GM23248 (cell line): ENCODE measurements around the gene SSX2. TPM values are rescaled to one million over a fixed set of nuclear protein-coding genes. Genes with fewer than 3 reads are reported as not detected.
"Not testable (repeated sequence)": the region's sequence is repeated elsewhere in the genome, so short reads cannot be mapped to it uniquely, and the experiment has no call there.

Experiments used
- DNase-seq: peaks from one replicate; pipeline ENCODE4 v3.0.0-alpha.2; 2015
- H2AFZ ChIP-seq: fragments of 200-600 bp; sonication (generic); 2 replicates; pipeline ENCODE4 v1.6.1; 2016; ENCODE audit warnings: antibody characterized with exemption
- H3F3A ChIP-seq: fragments of 200-600 bp; sonication (generic); 2 replicates; pipeline ENCODE4 v1.6.1; 2016; ENCODE audit warnings: mild to moderate bottlenecking, antibody characterized with exemption, mixed run types; ENCODE audit not compliant: insufficient read depth
- H3K27ac ChIP-seq: fragments of 200-600 bp; sonication (generic); 2 replicates; pipeline ENCODE4 v1.5.1; 2016; ENCODE audit warnings: mild to moderate bottlenecking
- H3K27me3 ChIP-seq: fragments of 200-600 bp; sonication (generic); replicated peaks from 2 replicates; pipeline ENCODE4 v1.6.1; 2016; ENCODE audit warnings: mild to moderate bottlenecking; ENCODE audit not compliant: insufficient read depth
- H3K36me3 ChIP-seq: fragments of 200-600 bp; sonication (generic); 2 replicates; pipeline ENCODE4 v1.6.1; 2016; ENCODE audit warnings: low read depth, mild to moderate bottlenecking
- H3K4me1 ChIP-seq: fragments of 200-600 bp; sonication (generic); 2 replicates; pipeline ENCODE4 v1.6.1; 2016; ENCODE audit warnings: mild to moderate bottlenecking; ENCODE audit not compliant: insufficient read depth
- H3K4me2 ChIP-seq: fragments of 200-600 bp; sonication (generic); one replicate; pipeline ENCODE4 v1.6.1; 2016; ENCODE audit warnings: mild to moderate bottlenecking; ENCODE audit not compliant: unreplicated experiment
- H3K4me3 ChIP-seq: fragments of 200-600 bp; sonication (generic); 2 replicates; pipeline ENCODE4 v1.5.1; 2016; ENCODE audit warnings: mild to moderate bottlenecking
- H3K79me2 ChIP-seq: fragments of 200-600 bp; sonication (generic); 2 replicates; pipeline ENCODE4 v1.6.1; 2016; ENCODE audit warnings: mild to moderate bottlenecking; ENCODE audit not compliant: insufficient read depth
- H3K9ac ChIP-seq: fragments of 200-600 bp; sonication (generic); 2 replicates; pipeline ENCODE4 v1.6.1; 2016; ENCODE audit warnings: mild to moderate bottlenecking
- H3K9me2 ChIP-seq: fragments of 200-600 bp; sonication (generic); 2 replicates; pipeline ENCODE4 v1.6.1; 2016; ENCODE audit warnings: mixed run types, mild to moderate bottlenecking, moderate library complexity; ENCODE audit not compliant: insufficient read depth
- H3K9me3 ChIP-seq: fragments of 200-600 bp; sonication (generic); one replicate; pipeline ENCODE4 v1.6.1; 2017; ENCODE audit warnings: low read depth
- H4K20me1 ChIP-seq: fragments of 200-600 bp; sonication (generic); 2 replicates; pipeline ENCODE4 v1.6.0; 2016; ENCODE audit not compliant: insufficient read depth
- WGBS, 2 experiments: methylation state at CpG; one replicate each; pipeline ENCODE4 v1.1.6; 2015 to 2017; ENCODE audit warnings: low lambda C conversion rate in 2 of 2, low coverage in 1 of 2; ENCODE audit errors: missing lambda C conversion rate in 2 of 2; 5-methylcytosine and 5-hydroxymethylcytosine counted together
- in situ Hi-C: fragments of 300-500 bp; cut with MboI; formaldehyde crosslinking; loops from 2 replicates; pipeline ENCODE4 v1.15.0; 2020
- polyA plus RNA-seq: library from polyadenylated mRNA; unstranded; fragments of >200 nt; fragmentation: Nextera tagmentation; extraction: Ambion mirVana; gene quantifications from 2 replicates; pipeline ENCODE4 v1.2.1, GENCODE V29; 2016
- total RNA-seq: library from RNA; depleted of rRNA; stranded (reverse); fragments of >200 nt; shearing (Covaris generic); gene quantifications from 2 replicates; pipeline ENCODE4 v1.2.3, GENCODE V29; 2014; rRNA removed

SSX2 gene, protein sequence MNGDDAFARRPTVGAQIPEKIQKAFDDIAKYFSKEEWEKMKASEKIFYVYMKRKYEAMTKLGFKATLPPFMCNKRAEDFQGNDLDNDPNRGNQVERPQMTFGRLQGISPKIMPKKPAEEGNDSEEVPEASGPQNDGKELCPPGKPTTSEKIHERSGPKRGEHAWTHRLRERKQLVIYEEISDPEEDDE
- total RNA-seq (not detected in 2 replicates), polyA plus RNA-seq (not detected in 2 replicates)

DNA sequence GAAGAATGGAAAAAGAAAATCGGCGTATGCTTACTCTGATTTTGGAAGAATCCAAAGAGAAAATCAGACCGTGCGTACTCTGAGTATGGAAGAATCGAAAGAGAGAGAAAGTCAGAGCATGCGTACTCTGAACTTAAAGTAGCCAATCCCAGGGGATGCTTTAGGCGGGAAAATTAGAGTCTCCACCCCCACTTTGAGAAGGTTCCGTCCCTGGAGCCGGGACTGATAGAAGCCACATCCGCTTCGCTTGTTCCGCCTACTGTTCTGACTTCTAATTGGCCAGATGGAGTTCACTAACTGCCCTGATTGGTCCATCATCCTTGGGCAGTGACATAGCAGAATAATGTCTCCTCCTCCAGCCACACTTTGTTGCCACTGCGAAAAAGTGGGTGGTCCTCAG, at the start of gene SSX2:
SSX2 (minus strand) TSS at position 101 of the 400 bp plus-strand sequence. CDS start 1,429 bp downstream, outside the sequence.
- H3K4me3 ChIP-seq, H3K4me1 ChIP-seq, H4K20me1 ChIP-seq, H2AFZ ChIP-seq, H3K9me2 ChIP-seq, H3K4me2 ChIP-seq, in situ Hi-C loops, H3F3A ChIP-seq, DNase-seq, H3K9ac ChIP-seq, H3K79me2 ChIP-seq, H3K36me3 ChIP-seq, H3K27ac ChIP-seq, H3K9me3 ChIP-seq, H3K27me3 ChIP-seq: not testable (repeated sequence)
- WGBS, 2 experiments: no CpG with 5 or more reads among the region's 13 CpGs

DNA sequence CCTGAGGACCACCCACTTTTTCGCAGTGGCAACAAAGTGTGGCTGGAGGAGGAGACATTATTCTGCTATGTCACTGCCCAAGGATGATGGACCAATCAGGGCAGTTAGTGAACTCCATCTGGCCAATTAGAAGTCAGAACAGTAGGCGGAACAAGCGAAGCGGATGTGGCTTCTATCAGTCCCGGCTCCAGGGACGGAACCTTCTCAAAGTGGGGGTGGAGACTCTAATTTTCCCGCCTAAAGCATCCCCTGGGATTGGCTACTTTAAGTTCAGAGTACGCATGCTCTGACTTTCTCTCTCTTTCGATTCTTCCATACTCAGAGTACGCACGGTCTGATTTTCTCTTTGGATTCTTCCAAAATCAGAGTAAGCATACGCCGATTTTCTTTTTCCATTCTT, 44.0 kb upstream of the SSX2 start, which contains the start of gene SSX2B:
SSX2B (plus strand) TSS at position 301 of the 400 bp plus-strand sequence. CDS start 1,429 bp downstream, outside the sequence.
- H4K20me1 ChIP-seq, DNase-seq, H2AFZ ChIP-seq, H3K4me1 ChIP-seq, H3K36me3 ChIP-seq, H3K9me2 ChIP-seq, H3K4me2 ChIP-seq, H3K9ac ChIP-seq, in situ Hi-C loops, H3K4me3 ChIP-seq, H3K27ac ChIP-seq, H3K79me2 ChIP-seq, H3K27me3 ChIP-seq, H3K9me3 ChIP-seq, H3F3A ChIP-seq: not testable (repeated sequence)
- whole genome bisulfite sequencing, 2 experiments: no CpG with 5 or more reads among the region's 13 CpGs

DNA sequence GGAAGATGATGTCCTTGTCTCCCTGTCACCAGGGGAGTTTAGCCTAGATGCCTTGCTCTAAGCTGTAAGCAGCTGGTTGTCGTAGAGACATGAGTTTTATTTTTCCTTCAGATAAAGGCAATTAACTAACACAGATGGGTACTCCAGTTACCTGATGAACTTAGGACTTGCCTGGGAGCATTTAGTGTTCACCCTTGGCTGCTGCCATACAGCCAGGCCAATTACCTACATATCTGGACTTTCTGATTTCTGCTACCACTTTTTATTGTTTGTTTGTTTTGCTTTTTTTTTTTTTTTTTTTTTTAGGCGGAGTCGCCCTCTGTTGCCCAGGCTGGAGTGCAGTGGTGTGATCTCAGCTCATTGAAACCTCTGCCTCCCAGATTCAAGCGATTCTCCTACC, 14.9 kb downstream of the SSX2 start:
- H3K4me2 ChIP-seq, H3K27ac ChIP-seq, in situ Hi-C loops, DNase-seq, H2AFZ ChIP-seq, H3K9ac ChIP-seq, H3K79me2 ChIP-seq, H3K27me3 ChIP-seq, H3K4me1 ChIP-seq, H3K9me3 ChIP-seq, H3F3A ChIP-seq, H3K4me3 ChIP-seq, H3K36me3 ChIP-seq, H4K20me1 ChIP-seq, H3K9me2 ChIP-seq: not testable (repeated sequence)
- no CpG with 5 or more reads among the region's 4 CpGs for WGBS, 2 experiments

DNA sequence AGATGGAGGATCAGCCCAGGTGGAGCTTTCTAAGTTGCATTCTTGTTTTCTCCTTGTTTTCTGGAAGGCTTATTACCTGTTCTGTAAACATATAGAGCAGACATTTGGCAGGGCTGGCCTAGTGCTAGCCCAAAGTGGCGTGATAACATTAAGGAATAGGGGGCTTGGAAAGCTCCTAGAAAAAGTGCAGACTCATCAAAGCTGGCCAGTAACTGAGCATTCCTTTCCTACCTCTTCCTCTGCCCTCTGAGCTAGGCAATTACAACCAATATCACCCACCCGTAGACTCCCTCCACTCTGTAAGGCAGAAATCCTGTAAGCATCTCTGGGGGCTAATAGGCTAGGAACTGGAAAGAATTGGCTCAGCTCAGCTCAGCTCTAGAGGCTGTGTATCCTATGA, 44.8 kb downstream of the SSX2 start:
- H3K4me2 ChIP-seq, in situ Hi-C loops, H3K27ac ChIP-seq, DNase-seq, H3K4me3 ChIP-seq, H3K79me2 ChIP-seq, H3K9me2 ChIP-seq, H4K20me1 ChIP-seq, H2AFZ ChIP-seq, H3K9ac ChIP-seq, H3F3A ChIP-seq, H3K9me3 ChIP-seq, H3K36me3 ChIP-seq, H3K27me3 ChIP-seq, H3K4me1 ChIP-seq: not testable (repeated sequence)
- 15 to 29% methylated on average over 2 of the region's 2 CpGs for WGBS, 2 experiments

DNA sequence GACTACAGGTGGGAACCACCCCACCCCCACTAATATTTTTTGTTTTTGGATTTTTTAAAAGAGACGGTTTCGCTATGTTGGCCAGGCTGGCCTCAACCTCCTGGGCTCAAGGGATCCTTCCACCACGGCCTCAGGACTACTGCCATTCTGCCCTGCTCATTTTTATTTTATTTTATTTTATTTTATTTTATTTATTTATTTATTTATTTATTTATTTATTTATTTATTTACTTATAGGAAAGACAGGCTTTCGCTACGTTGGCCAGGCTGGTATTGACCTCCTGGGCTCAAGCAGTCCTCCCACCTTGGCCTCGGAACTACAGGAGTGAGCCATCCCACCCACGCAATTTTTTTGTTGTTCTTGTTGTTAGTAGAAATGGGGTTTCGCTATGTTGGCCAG, 51.5 kb downstream of the SSX2 start:
- H3K9me3 ChIP-seq, H3K4me3 ChIP-seq, H3K79me2 ChIP-seq, H3F3A ChIP-seq, H3K36me3 ChIP-seq, H3K27me3 ChIP-seq, H2AFZ ChIP-seq, H3K9ac ChIP-seq, H3K4me1 ChIP-seq, in situ Hi-C loops, H3K4me2 ChIP-seq, DNase-seq, H4K20me1 ChIP-seq, H3K9me2 ChIP-seq, H3K27ac ChIP-seq: not testable (repeated sequence)
- 54 to 59% methylated on average over 6 to 8 of the region's 8 CpGs for WGBS, 2 experiments

DNA sequence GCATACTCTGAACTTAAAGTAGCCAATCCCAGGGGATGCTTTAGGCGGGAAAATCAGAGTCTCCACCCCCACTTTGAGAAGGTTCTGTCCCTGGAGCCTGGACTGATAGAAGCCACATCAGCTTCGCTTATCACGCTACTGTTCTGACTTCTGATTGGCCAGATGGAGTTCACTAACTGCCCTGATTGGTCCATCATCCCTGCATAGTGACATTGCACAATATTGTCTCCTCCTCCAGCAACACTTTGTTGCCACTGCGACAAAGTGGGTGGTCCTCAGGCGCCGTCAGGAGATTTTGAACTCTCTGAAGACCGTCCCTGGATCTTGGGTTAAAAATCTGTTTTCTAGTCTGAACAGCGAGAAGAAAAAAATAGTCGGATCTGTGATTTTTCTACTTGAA, 52.2 kb downstream of the SSX2 start, which contains the start of gene SSX7:
SSX7 (minus strand) TSS at position 101 of the 400 bp plus-strand sequence. CDS start 1,428 bp downstream, outside the sequence.
- H3K9me2 ChIP-seq, H3K27me3 ChIP-seq, H3K4me3 ChIP-seq, H3K9ac ChIP-seq, H3K9me3 ChIP-seq, DNase-seq, H3K79me2 ChIP-seq, in situ Hi-C loops, H2AFZ ChIP-seq, H3K4me1 ChIP-seq, H4K20me1 ChIP-seq, H3K4me2 ChIP-seq, H3F3A ChIP-seq, H3K27ac ChIP-seq, H3K36me3 ChIP-seq: not testable (repeated sequence)
- WGBS, 2 experiments: 54 to 55% methylated on average over 8 to 9 of the region's 9 CpGs

DNA sequence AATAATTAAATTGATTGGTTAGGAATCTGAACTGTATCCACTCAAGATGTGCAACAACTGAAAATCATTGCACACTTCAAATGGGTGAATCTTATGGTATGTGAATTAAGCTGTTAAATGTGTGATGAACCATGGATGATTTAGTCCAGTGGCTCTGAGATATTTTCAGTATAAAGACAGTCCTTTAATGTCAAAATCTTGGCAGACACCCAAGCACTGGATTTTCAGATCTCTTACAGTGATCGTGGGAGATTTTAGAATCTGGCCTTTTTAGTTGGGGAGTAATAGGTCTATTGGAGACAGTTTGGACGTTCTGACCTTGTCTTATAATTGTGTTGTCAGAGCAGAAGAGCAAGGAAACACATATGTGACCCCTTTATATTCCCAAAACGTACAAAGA, 56.3 kb downstream of the SSX2 start:
- H3K9ac ChIP-seq, H3K36me3 ChIP-seq, H3K9me3 ChIP-seq, H3K27ac ChIP-seq, DNase-seq, H3K79me2 ChIP-seq, H2AFZ ChIP-seq, H3F3A ChIP-seq, in situ Hi-C loops, H3K4me2 ChIP-seq, H3K27me3 ChIP-seq, H3K4me1 ChIP-seq, H3K4me3 ChIP-seq, H4K20me1 ChIP-seq, H3K9me2 ChIP-seq: not testable (repeated sequence)
- 9 to 14% methylated on average over 3 of the region's 3 CpGs for WGBS, 2 experiments

DNA sequence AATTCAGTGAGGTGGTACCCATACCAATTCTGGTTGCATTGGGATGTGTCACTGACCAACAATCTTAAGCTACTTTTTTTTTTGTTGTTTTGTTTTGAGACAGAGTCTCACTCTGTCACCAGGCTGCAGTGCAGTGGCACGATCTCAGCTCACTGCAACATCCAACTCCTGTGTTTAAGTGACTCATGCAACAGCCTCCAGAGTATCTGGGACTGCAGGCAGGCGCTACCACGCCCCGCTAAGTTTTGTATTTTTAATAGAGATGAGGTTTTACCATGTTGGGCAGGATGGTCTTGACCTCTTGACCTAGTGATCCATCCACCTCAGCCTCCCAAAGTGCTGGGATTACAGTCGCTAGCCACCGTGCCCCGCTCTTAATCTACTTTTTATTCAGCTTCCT, 58.0 kb downstream of the SSX2 start:
- H3K79me2 ChIP-seq, in situ Hi-C loops, H3K9ac ChIP-seq, H3K4me2 ChIP-seq, H3K9me3 ChIP-seq, H2AFZ ChIP-seq, H3K9me2 ChIP-seq, H3K4me1 ChIP-seq, DNase-seq, H3F3A ChIP-seq, H3K36me3 ChIP-seq, H3K27ac ChIP-seq, H3K4me3 ChIP-seq, H3K27me3 ChIP-seq, H4K20me1 ChIP-seq: not testable (repeated sequence)
- 57 to 66% methylated on average over 4 to 7 of the region's 7 CpGs for WGBS, 2 experiments
